ENCODE results near the gene RHOXF2.
"Not testable (repeated sequence)": the region's sequence is repeated elsewhere in the genome, so short reads cannot be mapped to it uniquely, and the experiment has no call there.

Gene RHOXF2

GRCh38 chrX:120137439-120137838 is 21.0 kb upstream of the RHOXF2 start:
- no peaks in the 10 kb centered on the region for H4K20me1 ChIP-seq (ENCODE audit: insufficient read depth)
- H2AFZ ChIP-seq (ENCODE audit: low read depth) = no peak overlapping the region
- no peak overlapping the region for H3K27ac ChIP-seq
- no peaks in the 10 kb centered on the region for H3K36me3 ChIP-seq (ENCODE audit: insufficient read depth)
- no peak overlapping the region for H3K4me3 ChIP-seq (IDR thresholded peaks at IDR 0.05; ENCODE audit: insufficient read depth, low read depth, low read length)
- no peak overlapping the region for H3K4me2 ChIP-seq
- no peak for TF ChIP-seq CTCF (conservative IDR thresholded peaks at IDR 0.05; ENCODE audit: low read depth, low read length)
- H3K4me1 ChIP-seq (ENCODE audit: low read depth, poor library complexity, severe bottlenecking) = no peaks in the 10 kb centered on the region
- no peaks in the 10 kb centered on the region for H3K79me2 ChIP-seq (ENCODE audit: insufficient read depth, low read depth)
- no peak overlapping the region for H3K9ac ChIP-seq
- H3K27me3 ChIP-seq (ENCODE audit: insufficient read depth, low read depth) = no peaks in the 10 kb centered on the region

GRCh38 chrX:120140293-120140981 is 18.0 kb upstream of the RHOXF2 start:
- no peak overlapping the region for H3K9ac ChIP-seq
- no peaks in the 10 kb centered on the region for H3K27me3 ChIP-seq (ENCODE audit: insufficient read depth, low read depth)
- TF ChIP-seq CTCF (conservative IDR thresholded peaks at IDR 0.05; ENCODE audit: low read depth, low read length) = no peak
- H3K4me2 ChIP-seq = no peak overlapping the region
- H3K4me3 ChIP-seq (IDR thresholded peaks at IDR 0.05; ENCODE audit: insufficient read depth, low read depth, low read length) = no peak overlapping the region
- H3K4me1 ChIP-seq (ENCODE audit: low read depth, poor library complexity, severe bottlenecking) = no peaks in the 10 kb centered on the region
- H4K20me1 ChIP-seq (ENCODE audit: insufficient read depth) = no peaks in the 10 kb centered on the region
- H3K36me3 ChIP-seq (ENCODE audit: insufficient read depth) = no peaks in the 10 kb centered on the region
- H3K27ac ChIP-seq = no peak overlapping the region
- H3K79me2 ChIP-seq (ENCODE audit: insufficient read depth, low read depth) = no peaks in the 10 kb centered on the region
- no peak overlapping the region for H2AFZ ChIP-seq (ENCODE audit: low read depth)

- Histone ChIP-seq H3K27ac (no peak overlapping the region), H3K4me1 (ENCODE audit: low read depth, poor library complexity, severe bottlenecking) (no peaks in the 10 kb centered on the region), H3K36me3 (ENCODE audit: insufficient read depth) (no peaks in the 10 kb centered on the region), H3K9ac (no peak overlapping the region), H3K4me3 (IDR thresholded peaks at IDR 0.05; ENCODE audit: insufficient read depth, low read depth, low read length) (no peak overlapping the region), H3K27me3 (ENCODE audit: insufficient read depth, low read depth) (no peaks in the 10 kb centered on the region), H3K4me2 (no peak overlapping the region), H4K20me1 (ENCODE audit: insufficient read depth) (no peaks in the 10 kb centered on the region), H2AFZ (ENCODE audit: low read depth) (no peak overlapping the region), H3K79me2 (ENCODE audit: insufficient read depth, low read depth) (no peaks in the 10 kb centered on the region)
- no peak for TF ChIP-seq CTCF (conservative IDR thresholded peaks at IDR 0.05; ENCODE audit: low read depth, low read length)
These were observed 14.1 kb upstream of the RHOXF2 start for GRCh38 chrX:120144178-120144844.

GRCh38 chrX:120145295-120145925 is 13.0 kb upstream of the RHOXF2 start:
- Histone ChIP-seq H3K79me2 (ENCODE audit: insufficient read depth, low read depth) (no peaks in the 10 kb centered on the region), H3K9ac (no peak overlapping the region), H3K4me3 (IDR thresholded peaks at IDR 0.05; ENCODE audit: insufficient read depth, low read depth, low read length) (no peak overlapping the region), H3K36me3 (ENCODE audit: insufficient read depth) (no peaks in the 10 kb centered on the region), H2AFZ (ENCODE audit: low read depth) (no peak overlapping the region), H3K4me1 (ENCODE audit: low read depth, poor library complexity, severe bottlenecking) (no peaks in the 10 kb centered on the region), H3K27me3 (ENCODE audit: insufficient read depth, low read depth) (no peaks in the 10 kb centered on the region), H3K27ac (no peak overlapping the region), H4K20me1 (ENCODE audit: insufficient read depth) (no peaks in the 10 kb centered on the region), H3K4me2 (no peak overlapping the region)
- no peak for TF ChIP-seq CTCF (conservative IDR thresholded peaks at IDR 0.05; ENCODE audit: low read depth, low read length)

GRCh38 chrX:120146323-120146722 is 12.1 kb upstream of the RHOXF2 start:
- H4K20me1 ChIP-seq (ENCODE audit: insufficient read depth); H3K27me3 ChIP-seq (ENCODE audit: insufficient read depth, low read depth); H2AFZ ChIP-seq (ENCODE audit: low read depth); H3K4me3 ChIP-seq (IDR thresholded peaks at IDR 0.05; ENCODE audit: insufficient read depth, low read depth, low read length); H3K27ac ChIP-seq; H3K4me1 ChIP-seq (ENCODE audit: low read depth, poor library complexity, severe bottlenecking); H3K9ac ChIP-seq; H3K79me2 ChIP-seq (ENCODE audit: insufficient read depth, low read depth); H3K4me2 ChIP-seq; H3K36me3 ChIP-seq (ENCODE audit: insufficient read depth): not testable (repeated sequence)
